ENCODE results near the gene SLPI. TPM values are rescaled to one million over a fixed set of nuclear protein-coding genes. Genes with fewer than 3 reads are reported as not detected.

SLPI gene
- total and polyA plus RNA-seq, 11 donors = 0.37 to 187 (median 1.5) TPM; not detected in 2

- Histone ChIP-seq H3K27me3 (peaks cover 5 to 74% (median 35%) of the 10 kb centered on the region in 9 donors), H3K4me3 (no peak overlapping the region), H3K27ac (no peak overlapping the region), H3K36me3 (no peaks in the 10 kb centered on the region), H3K9me3 (no peaks in the 10 kb centered on the region), H3K4me1 (no peaks in the 10 kb centered on the region)
- peak in 2 of 4 donors; percentile 24 to 32 for ATAC-seq
- DNase-seq = no peak
- 28 to 35% (median 29%) methylated on average over 3 to 4 of the region's 4 CpGs for WGBS, 4 donors
- peak in 5 of 12 donors; percentile 10 to 29 (median 15) for TF ChIP-seq CTCF (IDR thresholded peaks at IDR 0.05)
- no peak for TF ChIP-seq POLR2A (IDR thresholded peaks at IDR 0.05)
- intact Hi-C loops (cut with DNase I) = loop anchor here in 1 of 10 donors (10.0 kb wide), 1 partner anchor 286 kb away; no protein-coding TSS in a partner anchor
Observed at GRCh38 chr20:45300961-45301360, 46.6 kb upstream of the SLPI start.

- no peak overlapping the region for H3K27ac ChIP-seq
- no peak for DNase-seq
- no peaks in the 10 kb centered on the region for H3K36me3 ChIP-seq
- H3K9me3 ChIP-seq = no peaks in the 10 kb centered on the region
- 85 to 91% (median 86%) methylated on average over 6 of the region's 6 CpGs for WGBS, 4 donors
- no peaks in the 10 kb centered on the region for H3K4me1 ChIP-seq
- ATAC-seq = no peak
- TF ChIP-seq POLR2A (IDR thresholded peaks at IDR 0.05) = no peak
- no peak for TF ChIP-seq CTCF (IDR thresholded peaks at IDR 0.05)
- no peak overlapping the region for H3K4me3 ChIP-seq
- peaks cover 1 to 75% (median 25%) of the 10 kb centered on the region in 9 donors for H3K27me3 ChIP-seq
- intact Hi-C loops (cut with DNase I) = loop anchor here in 4 of 10 donors (10.0 kb wide), 3 partner anchors 205 to 285 kb away; no protein-coding TSS in a partner anchor
Observed at GRCh38 chr20:45299786-45300185, 45.4 kb upstream of the SLPI start.

DNA sequence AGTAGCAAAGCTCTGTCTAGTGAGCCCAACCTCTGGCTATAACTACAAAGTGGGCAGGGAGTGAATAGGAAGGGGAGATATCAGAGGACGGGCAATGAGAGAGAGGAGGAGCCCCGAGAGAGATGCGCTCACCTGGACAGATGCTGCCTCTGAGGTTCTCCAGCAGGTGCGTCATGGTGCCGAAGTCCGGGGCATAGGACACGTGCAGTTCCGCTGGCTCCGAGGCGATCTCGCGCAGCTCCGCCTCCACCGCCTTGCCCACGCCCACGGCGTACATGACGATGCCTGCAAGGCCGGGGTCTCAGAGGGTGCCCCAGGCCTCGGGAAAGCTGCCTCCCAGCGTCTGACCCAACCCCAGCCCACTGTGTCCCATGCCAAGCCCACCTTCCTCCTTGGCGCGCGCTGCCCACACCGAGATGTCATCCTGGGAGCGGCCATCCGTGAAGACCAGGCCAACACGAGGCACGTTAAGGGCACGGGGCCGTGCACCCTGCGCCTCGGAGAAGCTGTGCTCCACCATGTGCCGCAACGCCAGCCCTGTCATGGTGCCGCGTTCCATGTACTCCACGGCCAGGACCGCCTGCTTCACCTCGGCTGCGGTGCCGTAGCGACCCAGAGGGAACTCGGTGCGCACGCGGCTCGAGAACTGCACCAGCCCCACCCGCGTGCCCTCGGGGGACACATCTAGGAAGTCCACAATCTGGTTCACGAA is 43.6 kb upstream of the SLPI start:
- H3K27me3 ChIP-seq = peaks cover 0 to 71% (median 14%) of the 10 kb centered on the region in 9 donors
- WGBS, 4 donors = 90 to 93% (median 92%) methylated on average over 20 to 52 of the region's 52 CpGs
- no peak for DNase-seq
- no peaks in the 10 kb centered on the region for H3K9me3 ChIP-seq
- no peak for ATAC-seq
- intact Hi-C loops (cut with DNase I) = loop anchor here in 3 of 10 donors (10.0 kb wide), 3 partner anchors 203 to 283 kb away; no protein-coding TSS in a partner anchor
- no peaks in the 10 kb centered on the region for H3K36me3 ChIP-seq
- H3K4me1 ChIP-seq = peaks cover 0 to 12% (median 7%) of the 10 kb centered on the region in 12 donors
- no peak overlapping the region for H3K4me3 ChIP-seq
- TF ChIP-seq POLR2A (IDR thresholded peaks at IDR 0.05) = no peak
- TF ChIP-seq CTCF (IDR thresholded peaks at IDR 0.05) = no peak
- H3K27ac ChIP-seq = no peak overlapping the region

- ATAC-seq = no peak
- intact Hi-C loops (cut with DNase I) = loop anchor here in 7 of 10 donors (5.0 to 10.0 kb wide), 7 partner anchors 197 to 282 kb away; no protein-coding TSS in a partner anchor
Observed at GRCh38 chr20:45294659-45295058, 40.3 kb upstream of the SLPI start.

More at GRCh38 chr20:45294659-45295058, 40.3 kb upstream of the SLPI start:
- H3K36me3 ChIP-seq = no peaks in the 10 kb centered on the region
- H3K4me3 ChIP-seq = no peak overlapping the region
- peaks cover 0 to 19% (median 8%) of the 10 kb centered on the region in 12 donors for H3K4me1 ChIP-seq
- 81 to 99% (median 95%) methylated on average over 1 of the region's 1 CpG for WGBS, 4 donors
- peaks cover 0 to 52% (median 11%) of the 10 kb centered on the region in 9 donors for H3K27me3 ChIP-seq
- DNase-seq = no peak
- TF ChIP-seq CTCF (IDR thresholded peaks at IDR 0.05) (no peak), POLR2A (IDR thresholded peaks at IDR 0.05) (no peak)
- H3K27ac ChIP-seq = no peak overlapping the region
- no peaks in the 10 kb centered on the region for H3K9me3 ChIP-seq

Data from heart left ventricle (tissue), 16 donors.